HUES64 (cell line): ENCODE data around the gene SRRM1.
"Not testable (repeated sequence)": the region's sequence is repeated elsewhere in the genome, so short reads cannot be mapped to it uniquely, and the experiment has no call there.

Experiments used
- H3K27ac ChIP-seq: 2 replicates; pipeline ENCODE4 v1.7.0; 2013; ENCODE audit warnings: low read depth, low read length, inconsistent platforms
- H3K27me3 ChIP-seq: 2 replicates; pipeline ENCODE4 v1.6.1; 2013; ENCODE audit warnings: mild to moderate bottlenecking, low read length; ENCODE audit not compliant: insufficient read depth
- H3K36me3 ChIP-seq: 2 replicates; pipeline ENCODE4 v1.6.1; 2013; ENCODE audit warnings: mild to moderate bottlenecking, low read length; ENCODE audit not compliant: insufficient read depth
- H3K4me1 ChIP-seq: 2 replicates; pipeline ENCODE4 v1.6.1; 2013; ENCODE audit warnings: mild to moderate bottlenecking, low read length, moderate library complexity; ENCODE audit not compliant: insufficient read depth
- H3K4me3 ChIP-seq: 2 replicates; pipeline ENCODE4 v1.5.1; 2013; ENCODE audit warnings: mild to moderate bottlenecking, low read length, moderate library complexity
- H3K9ac ChIP-seq: 2 replicates; pipeline ENCODE4 v1.6.1; 2013; ENCODE audit warnings: mild to moderate bottlenecking, low read depth, low read length
- H3K9me3 ChIP-seq: 2 replicates; pipeline ENCODE4 v1.6.1; 2013; ENCODE audit warnings: low read depth, low read length; ENCODE audit not compliant: insufficient read depth
- WGBS: fragments of 150-250, 120-280 bp; methylation state at CpG from one replicate; pipeline ENCODE4 v1.1.7; 2013; ENCODE audit warnings: missing lambda C conversion rate; 5-methylcytosine and 5-hydroxymethylcytosine counted together

Gene SRRM1

DNA sequence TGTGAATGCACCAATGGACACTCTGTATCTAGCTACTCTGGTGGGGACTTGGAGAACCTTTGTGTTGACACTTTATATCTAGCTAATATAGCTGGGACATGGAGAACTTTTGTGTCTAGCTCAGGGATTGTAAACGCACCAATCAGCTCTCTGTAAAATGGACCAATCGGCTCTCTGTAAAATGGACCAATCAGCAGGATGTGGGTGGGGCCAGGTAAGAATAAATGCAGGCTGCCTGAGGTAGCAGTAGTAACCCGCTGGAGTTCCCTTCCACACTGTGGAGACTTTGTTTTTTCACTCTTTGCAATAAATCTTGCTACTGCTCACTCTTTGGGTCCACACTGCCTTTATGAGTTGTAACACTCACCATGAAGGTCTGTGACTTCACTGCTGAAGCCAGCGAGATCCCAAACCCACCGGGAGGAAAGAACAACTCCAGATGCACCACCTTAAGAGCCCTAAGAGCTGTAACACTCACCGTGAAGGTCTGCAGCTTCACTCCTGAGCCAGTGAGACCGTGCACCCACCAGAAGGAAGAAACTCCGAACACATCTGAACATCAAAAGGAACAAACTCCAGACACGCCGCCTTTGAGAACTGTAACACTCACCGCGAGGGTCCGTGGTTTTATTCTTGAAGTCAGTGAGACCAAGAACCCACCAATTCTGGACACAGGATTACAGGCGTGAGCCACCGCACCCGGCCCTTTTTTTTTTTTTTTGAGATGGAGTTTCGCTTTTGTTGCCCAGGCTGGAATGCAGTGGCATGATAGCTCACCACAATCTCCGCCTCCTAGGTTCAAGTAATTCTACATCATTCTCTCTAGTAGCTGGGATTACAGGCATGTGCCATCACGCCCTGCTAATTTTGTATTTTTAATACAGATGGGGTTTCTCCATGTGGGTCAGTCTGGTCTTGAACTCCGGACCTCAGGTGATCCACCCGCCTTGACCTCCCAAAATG, 79.3 kb downstream of the SRRM1 start:
- 95% methylated on average over 21 of the region's 21 CpGs for WGBS
- H3K9me3 ChIP-seq, H3K9ac ChIP-seq, H3K36me3 ChIP-seq, H3K27me3 ChIP-seq, H3K4me3 ChIP-seq, H3K27ac ChIP-seq: not testable (repeated sequence)
- H3K4me1 ChIP-seq: peaks cover 15% of the 10 kb centered on the region
